Stomach (tissue), 9 donors: ENCODE data around the gene GMDS. TPM values are rescaled to one million over a fixed set of nuclear protein-coding genes. Genes with fewer than 3 reads are reported as not detected.

ENCODE experiments used
- DNase-seq, 2 donors: peaks; one replicate each; pipeline versions ENCODE4 v3.0.0 to v3.0.0-alpha.2; 2013 to 2019
- H3K27ac ChIP-seq, 5 donors: fragments of 200-600 bp in 4 of 5; sonication (generic) in 4 of 5; one replicate each; pipeline ENCODE4 v1.5.1; 2013 to 2019; ENCODE audit warnings: mild to moderate bottlenecking in 1 of 5, moderate library complexity in 1 of 5
- H3K27me3 ChIP-seq, 3 donors: fragments of 200-600 bp; sonication (generic); one replicate each; pipeline ENCODE4 v1.5.1; 2017 to 2019; ENCODE audit warnings: mixed run types in 1 of 3
- H3K36me3 ChIP-seq, 4 donors: fragments of 200-600 bp; sonication (generic); 1 replicate in 3 of 4; 2 replicates in 1 of 4; pipeline ENCODE4 v1.5.1; 2016 to 2019
- H3K4me1 ChIP-seq, 4 donors: fragments of 200-600 bp; sonication (generic); one replicate each; pipeline ENCODE4 v1.5.1; 2016 to 2019
- H3K4me3 ChIP-seq, 4 donors: fragments of 200-600 bp; sonication (generic) in 3 of 4; one replicate each; pipeline ENCODE4 v1.5.1; 2016 to 2019; ENCODE audit warnings: mild to moderate bottlenecking in 1 of 4
- H3K9me3 ChIP-seq, 4 donors: fragments of 200-600 bp; sonication (generic); one replicate each; pipeline ENCODE4 v1.5.1; 2016 to 2019
- CTCF ChIP-seq, 7 experiments: fragments of 450-650 bp in 4 of 7; fragments of 200-600 bp in 3 of 7; sonication (generic) in 3 of 7; IDR thresholded peaks; one replicate each; pipeline ENCODE4 v1.5.1; 2016 to 2019; ENCODE audit warnings: antibody characterized with exemption in 7 of 7, control low read depth in 2 of 7, mild to moderate bottlenecking in 1 of 7
- EP300 ChIP-seq: sonication (generic); formaldehyde crosslinking; IDR thresholded peaks from one replicate; pipeline ENCODE4 v1.6.1; 2017; ENCODE audit warnings: antibody characterized with exemption
- POLR2A ChIP-seq, 4 donors: fragments of 450-650 bp; IDR thresholded peaks; one replicate each; pipeline ENCODE4 v1.6.1; 2016; ENCODE audit warnings: antibody characterized with exemption in 4 of 4, control low read depth in 2 of 4, mild to moderate bottlenecking in 1 of 4, moderate library complexity in 1 of 4
- POLR2AphosphoS5 ChIP-seq, 3 donors: sonication (generic); formaldehyde crosslinking; IDR thresholded peaks; one replicate each; pipeline ENCODE4 v1.6.1; 2016; ENCODE audit warnings: antibody characterized with exemption in 3 of 3
- WGBS, 5 donors: extraction: QIAGEN DNeasy Blood & Tissue Kit in 3 of 5; methylation state at CpG; one replicate each; pipeline versions ENCODE4 v1.1.5 to v1.1.7; 2013 to 2018; 5-methylcytosine and 5-hydroxymethylcytosine counted together
- intact Hi-C: fragments of 100-400 bp; cut with DNase I; formaldehyde crosslinking; loops from one replicate; pipeline ENCODE4 v1.15.1; 2023; ENCODE audit warnings: low total_unique reads
- polyA plus RNA-seq, 3 donors: library from polyadenylated mRNA; stranded (reverse); fragments of 200-250 nt; gene quantifications; one replicate each; pipeline ENCODE4 v1.2.3, GENCODE V29; 2013
- total RNA-seq, 5 donors: library from RNA; depleted of rRNA; stranded (reverse); fragments of >200 nt; gene quantifications; one replicate each; pipeline versions ENCODE4 v1.1.0 to v1.2.3, GENCODE V29; 2014 to 2016
- donor health status: healthy with polysubstance abuse.
- donor health status: Bipolar disorder and iron deficiency.
- donor health status: healthy.

Gene GMDS
- total and polyA plus RNA-seq, 8 donors: 83.7 to 262 (median 121) TPM

- intact Hi-C loops: no loop called here
- Histone ChIP-seq H3K27ac (no peak overlapping the region), H3K36me3 (no peaks in the 10 kb centered on the region), H3K9me3 (no peaks in the 10 kb centered on the region), H3K4me1 (peaks cover 0 to 12% (median 2%) of the 10 kb centered on the region in 4 donors), H3K27me3 (no peaks in the 10 kb centered on the region), H3K4me3 (no peak overlapping the region)
- no peak for DNase-seq
- WGBS, 5 donors: 40 to 56% (median 42%) methylated on average over 1 of the region's 1 CpG
- TF ChIP-seq POLR2A (IDR thresholded peaks at IDR 0.05): no peak
- TF ChIP-seq CTCF (IDR thresholded peaks at IDR 0.05): no peak
- no peak for TF ChIP-seq EP300
- TF ChIP-seq POLR2AphosphoS5 (IDR thresholded peaks at IDR 0.05): no peak
Observed at GRCh38 chr6:2155206-2155605, 90.2 kb downstream of the GMDS start.

GRCh38 chr6:2149361-2150006 lies 95.9 kb downstream of the GMDS start:
- no peaks in the 10 kb centered on the region for H3K4me1 ChIP-seq
- WGBS, 5 donors: 85 to 88% (median 87%) methylated on average over 9 of the region's 9 CpGs
- H3K9me3 ChIP-seq: no peaks in the 10 kb centered on the region
- TF ChIP-seq POLR2A (IDR thresholded peaks at IDR 0.05) (no peak), POLR2AphosphoS5 (IDR thresholded peaks at IDR 0.05) (no peak)
- H3K27ac ChIP-seq: no peak overlapping the region
- no peaks in the 10 kb centered on the region for H3K27me3 ChIP-seq
- intact Hi-C loops: no loop called here
- H3K36me3 ChIP-seq: no peaks in the 10 kb centered on the region
- H3K4me3 ChIP-seq: no peak overlapping the region
- DNase-seq: no peak

DNA sequence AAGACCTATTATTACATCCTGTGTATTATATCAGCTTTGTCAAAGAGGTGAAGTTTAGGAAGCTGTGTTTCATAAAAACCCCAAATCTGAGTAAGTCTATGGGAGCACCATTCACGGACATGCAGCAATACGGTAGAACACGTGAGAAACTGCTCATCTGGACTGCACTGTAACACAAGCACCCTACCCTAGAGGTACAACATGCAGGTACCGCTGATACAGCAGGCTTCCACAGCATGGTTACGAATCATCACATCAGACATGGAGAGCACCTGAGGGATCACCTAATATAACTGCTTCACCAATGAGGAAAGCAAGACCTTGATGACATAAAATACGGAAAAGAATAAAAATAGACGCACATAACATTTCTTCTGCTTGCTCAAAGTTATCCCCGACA lies 96.7 kb downstream of the GMDS start:
- Histone ChIP-seq H3K4me1 (no peaks in the 10 kb centered on the region), H3K36me3 (no peaks in the 10 kb centered on the region), H3K9me3 (no peaks in the 10 kb centered on the region), H3K27ac (no peak overlapping the region), H3K4me3 (no peak overlapping the region), H3K27me3 (no peaks in the 10 kb centered on the region)
- DNase-seq: no peak
- TF ChIP-seq POLR2A (IDR thresholded peaks at IDR 0.05): no peak
- TF ChIP-seq POLR2AphosphoS5 (IDR thresholded peaks at IDR 0.05): no peak
- 92 to 96% (median 94%) methylated on average over 8 of the region's 8 CpGs for WGBS, 5 donors
- intact Hi-C loops: no loop called here

DNA sequence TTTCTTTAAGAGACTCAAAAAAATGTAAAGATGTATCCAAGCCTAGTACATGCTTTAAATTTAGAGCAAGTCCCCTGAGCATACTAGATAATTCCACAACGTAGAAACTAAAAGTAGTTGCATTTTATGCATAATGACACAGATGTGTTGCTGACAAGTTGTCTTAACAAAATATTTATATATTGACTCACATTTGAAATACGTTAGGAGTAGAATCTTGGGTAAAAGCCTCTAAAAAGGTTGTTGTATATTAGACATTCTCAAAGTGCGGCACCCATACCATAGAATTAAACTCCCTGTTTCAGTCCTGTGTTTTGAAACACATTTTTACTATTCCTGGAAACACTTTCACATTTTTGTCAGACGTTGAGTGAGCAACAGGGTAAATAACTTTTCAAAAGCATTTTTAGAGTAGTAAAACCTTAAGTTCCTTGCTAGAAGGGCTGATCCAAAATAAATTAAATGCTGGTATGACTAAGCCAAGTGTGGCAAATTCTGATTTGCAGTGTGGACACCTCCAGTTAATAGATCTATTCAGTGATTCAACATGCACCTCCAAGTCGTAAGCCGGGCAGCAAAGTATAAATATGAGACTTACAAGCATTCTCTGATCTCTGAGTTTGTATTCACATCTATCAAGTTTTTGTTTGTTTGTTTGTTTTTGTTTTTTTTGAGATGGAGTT lies 97.5 kb downstream of the GMDS start:
- no peak for DNase-seq
- WGBS, 5 donors: 74 to 82% (median 81%) methylated on average over 6 of the region's 6 CpGs
- intact Hi-C loops: no loop called here
- Histone ChIP-seq H3K27me3 (no peaks in the 10 kb centered on the region), H3K4me1 (no peaks in the 10 kb centered on the region), H3K27ac (no peak overlapping the region), H3K36me3 (no peaks in the 10 kb centered on the region), H3K9me3 (no peaks in the 10 kb centered on the region), H3K4me3 (no peak overlapping the region)
- no peak for TF ChIP-seq CTCF (IDR thresholded peaks at IDR 0.05)
- no peak for TF ChIP-seq POLR2AphosphoS5 (IDR thresholded peaks at IDR 0.05)
- no peak for TF ChIP-seq EP300
- no peak for TF ChIP-seq POLR2A (IDR thresholded peaks at IDR 0.05)

DNA sequence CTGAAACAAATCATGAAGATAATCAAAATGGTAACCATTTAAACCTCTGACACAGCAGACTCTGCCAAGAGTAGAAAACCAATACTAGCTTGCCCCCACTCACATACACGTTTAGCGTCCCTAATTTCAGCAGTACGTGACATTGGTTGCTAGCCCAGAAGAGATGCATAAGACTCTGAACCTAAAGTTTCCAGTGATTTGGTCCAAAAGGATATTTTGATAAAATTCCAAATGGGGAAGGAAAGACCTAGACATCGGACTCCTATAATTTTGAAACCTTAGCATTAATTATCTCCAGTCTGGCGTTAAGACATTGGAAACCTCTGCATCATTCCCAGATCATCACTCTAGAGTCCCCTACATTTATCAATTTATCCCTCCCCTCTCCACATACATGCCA lies 98.1 kb downstream of the GMDS start:
- Histone ChIP-seq H3K9me3 (no peaks in the 10 kb centered on the region), H3K4me1 (no peaks in the 10 kb centered on the region), H3K27ac (no peak overlapping the region), H3K36me3 (no peaks in the 10 kb centered on the region), H3K27me3 (no peaks in the 10 kb centered on the region), H3K4me3 (no peak overlapping the region)
- 86 to 95% (median 94%) methylated on average over 5 of the region's 5 CpGs for WGBS, 5 donors
- no peak for DNase-seq
- intact Hi-C loops: no loop called here
- TF ChIP-seq POLR2AphosphoS5 (IDR thresholded peaks at IDR 0.05) (no peak), POLR2A (IDR thresholded peaks at IDR 0.05) (no peak), EP300 (no peak), CTCF (IDR thresholded peaks at IDR 0.05) (no peak)
